ENCODE data around the gene MRPL46. TPM values are rescaled to one million over a fixed set of nuclear protein-coding genes. Genes with fewer than 3 reads are reported as not detected.

Gene MRPL46
- total RNA-seq, 2 donors from 2014 or later: 24.5 TPM

DNA sequence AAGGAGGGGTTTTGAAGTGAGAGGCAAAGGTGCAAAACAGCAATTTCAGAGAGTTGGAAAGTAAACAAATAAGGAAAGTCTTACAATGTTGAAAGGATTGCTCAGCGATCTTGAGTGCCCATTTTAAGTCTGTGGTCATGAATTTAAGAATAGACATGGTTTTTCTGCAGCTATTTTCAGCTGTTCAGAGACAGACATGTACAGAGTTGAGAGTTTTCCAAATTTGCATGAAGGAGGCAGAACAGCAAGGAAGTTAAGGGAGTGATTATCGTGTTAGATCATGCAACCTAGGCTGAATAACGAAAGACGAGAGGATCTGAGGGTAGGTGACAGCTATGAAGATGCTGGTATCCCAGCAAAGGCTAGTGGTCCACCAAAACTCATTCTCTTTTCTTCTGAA, 42.1 kb upstream of the MRPL46 start:
- H3K9me3 Mint-ChIP-seq: peaks cover 5% of the 10 kb centered on the region
- peaks cover 52% of the 10 kb centered on the region for H3K27me3 ChIP-seq (ENCODE audit: control insufficient read depth, insufficient read depth, low read length, poor library complexity, severe bottlenecking)
- H3K4me3 ChIP-seq (ENCODE audit: low read length): no peak overlapping the region
- H3K9ac ChIP-seq (ENCODE audit: extremely low read depth, low read length, poor library complexity, severe bottlenecking): no peak overlapping the region
- peaks cover 25% of the 10 kb centered on the region for H3K36me3 Mint-ChIP-seq (ENCODE audit: low read depth)
- H3K27ac Mint-ChIP-seq: no peak overlapping the region
- H3K36me3 ChIP-seq (ENCODE audit: control insufficient read depth, insufficient read depth, low read length): no peaks in the 10 kb centered on the region
- 91 to 96% methylated on average over 4 of the region's 4 CpGs for WGBS, 2 experiments (ENCODE audit: insufficient coverage in 1 of 2, insufficient read length in 1 of 2)
- H3K27ac ChIP-seq (ENCODE audit: low read depth, low read length): no peak overlapping the region
- peaks cover 11% of the 10 kb centered on the region for H3K9me3 ChIP-seq (ENCODE audit: control insufficient read depth, low read length)
- TF ChIP-seq CTCF (conservative IDR thresholded peaks at IDR 0.05): no peak
- DNase-seq: no peak
- peaks cover 39% of the 10 kb centered on the region for H3K27me3 Mint-ChIP-seq (ENCODE audit: insufficient read depth)
- H3K4me1 ChIP-seq (ENCODE audit: control insufficient read depth, insufficient read depth, low read length): no peaks in the 10 kb centered on the region
- no peak overlapping the region for H3K4me3 Mint-ChIP-seq
- peaks cover 13% of the 10 kb centered on the region for H3K4me1 Mint-ChIP-seq

DNA sequence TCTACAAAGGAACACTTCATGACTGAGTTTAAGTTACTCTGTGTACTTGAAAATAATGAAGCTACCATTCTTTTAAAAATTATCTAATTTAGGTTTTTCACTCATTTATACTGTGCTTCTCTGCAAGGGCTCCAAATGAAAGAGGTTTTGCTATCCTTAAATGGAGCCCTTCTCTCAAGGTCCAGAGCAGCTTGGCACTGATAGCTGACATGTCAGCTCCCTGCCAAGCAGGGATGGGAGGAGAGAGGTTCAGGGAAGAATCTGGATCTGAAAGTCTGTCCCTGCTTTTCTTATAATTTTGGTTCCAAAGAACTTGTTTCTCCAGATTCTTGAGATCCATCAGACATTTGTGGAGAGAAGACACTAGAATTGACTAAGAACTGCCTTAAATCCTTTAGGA, 39.4 kb upstream of the MRPL46 start:
- TF ChIP-seq CTCF (conservative IDR thresholded peaks at IDR 0.05): no peak

GRCh38 chr15:88505721-88506120, 38.5 kb upstream of the MRPL46 start:
- Histone ChIP-seq H3K9me3 (ENCODE audit: control insufficient read depth, low read length) (peaks cover 11% of the 10 kb centered on the region), H3K36me3 (ENCODE audit: control insufficient read depth, insufficient read depth, low read length) (no peaks in the 10 kb centered on the region), H3K27ac (ENCODE audit: low read depth, low read length) (no peak overlapping the region), H3K4me3 (ENCODE audit: low read length) (no peak overlapping the region), H3K9ac (ENCODE audit: extremely low read depth, low read length, poor library complexity, severe bottlenecking) (no peak overlapping the region), H3K27me3 (ENCODE audit: control insufficient read depth, insufficient read depth, low read length, poor library complexity, severe bottlenecking) (peaks cover 31% of the 10 kb centered on the region), H3K4me1 (ENCODE audit: control insufficient read depth, insufficient read depth, low read length) (peaks cover 6% of the 10 kb centered on the region)
- Mint-ChIP-seq H3K4me1 (peaks cover 29% of the 10 kb centered on the region), H3K27me3 (ENCODE audit: insufficient read depth) (peaks cover 29% of the 10 kb centered on the region), H3K4me3 (no peak overlapping the region), H3K9me3 (peaks cover 5% of the 10 kb centered on the region), H3K36me3 (ENCODE audit: low read depth) (peaks cover 21% of the 10 kb centered on the region), H3K27ac (no peak overlapping the region)
- no peak for TF ChIP-seq CTCF (conservative IDR thresholded peaks at IDR 0.05)
- WGBS, 2 experiments (ENCODE audit: insufficient coverage in 1 of 2, insufficient read length in 1 of 2): 97% methylated on average over 2 of the region's 2 CpGs; no CpG with 5 or more reads in 1 of the 2 experiments
- DNase-seq: no peak

More for the DNA sequence above, 39.4 kb upstream of the MRPL46 start:
- Histone ChIP-seq H3K27ac (ENCODE audit: low read depth, low read length) (no peak overlapping the region), H3K9me3 (ENCODE audit: control insufficient read depth, low read length) (peaks cover 11% of the 10 kb centered on the region), H3K4me1 (ENCODE audit: control insufficient read depth, insufficient read depth, low read length) (peaks cover 6% of the 10 kb centered on the region), H3K27me3 (ENCODE audit: control insufficient read depth, insufficient read depth, low read length, poor library complexity, severe bottlenecking) (peaks cover 37% of the 10 kb centered on the region), H3K36me3 (ENCODE audit: control insufficient read depth, insufficient read depth, low read length) (no peaks in the 10 kb centered on the region), H3K9ac (ENCODE audit: extremely low read depth, low read length, poor library complexity, severe bottlenecking) (no peak overlapping the region), H3K4me3 (ENCODE audit: low read length) (no peak overlapping the region)
- H3K36me3 Mint-ChIP-seq (ENCODE audit: low read depth): peaks cover 27% of the 10 kb centered on the region
- no peak overlapping the region for H3K4me3 Mint-ChIP-seq
- H3K27me3 Mint-ChIP-seq (ENCODE audit: insufficient read depth): peaks cover 33% of the 10 kb centered on the region
- peaks cover 5% of the 10 kb centered on the region for H3K9me3 Mint-ChIP-seq
- no peak for DNase-seq
- peaks cover 28% of the 10 kb centered on the region for H3K4me1 Mint-ChIP-seq
- H3K27ac Mint-ChIP-seq: no peak overlapping the region

All from endodermal cell (in vitro differentiated cells).